ENCODE measurements around the gene SAP30L.

DNA sequence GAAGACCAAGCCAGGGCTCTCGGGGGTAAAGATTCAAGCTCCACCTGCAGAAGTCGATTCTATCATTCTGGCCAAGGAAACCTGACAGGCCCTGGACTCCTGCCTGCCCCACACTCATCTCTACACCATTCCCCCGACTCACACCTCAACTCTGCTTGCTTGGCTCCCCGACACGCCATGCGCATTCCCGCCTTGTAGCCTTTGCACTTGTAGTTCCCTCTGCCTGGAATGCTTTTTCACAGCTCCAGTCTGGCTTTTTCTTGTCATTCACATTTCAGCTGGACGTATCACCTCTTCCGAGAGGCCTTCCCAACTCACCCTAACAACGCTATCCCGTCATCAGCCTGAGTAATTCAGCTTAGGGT lies 60.9 kb downstream of the SAP30L start:
- TF ChIP-seq, protein P1, sequence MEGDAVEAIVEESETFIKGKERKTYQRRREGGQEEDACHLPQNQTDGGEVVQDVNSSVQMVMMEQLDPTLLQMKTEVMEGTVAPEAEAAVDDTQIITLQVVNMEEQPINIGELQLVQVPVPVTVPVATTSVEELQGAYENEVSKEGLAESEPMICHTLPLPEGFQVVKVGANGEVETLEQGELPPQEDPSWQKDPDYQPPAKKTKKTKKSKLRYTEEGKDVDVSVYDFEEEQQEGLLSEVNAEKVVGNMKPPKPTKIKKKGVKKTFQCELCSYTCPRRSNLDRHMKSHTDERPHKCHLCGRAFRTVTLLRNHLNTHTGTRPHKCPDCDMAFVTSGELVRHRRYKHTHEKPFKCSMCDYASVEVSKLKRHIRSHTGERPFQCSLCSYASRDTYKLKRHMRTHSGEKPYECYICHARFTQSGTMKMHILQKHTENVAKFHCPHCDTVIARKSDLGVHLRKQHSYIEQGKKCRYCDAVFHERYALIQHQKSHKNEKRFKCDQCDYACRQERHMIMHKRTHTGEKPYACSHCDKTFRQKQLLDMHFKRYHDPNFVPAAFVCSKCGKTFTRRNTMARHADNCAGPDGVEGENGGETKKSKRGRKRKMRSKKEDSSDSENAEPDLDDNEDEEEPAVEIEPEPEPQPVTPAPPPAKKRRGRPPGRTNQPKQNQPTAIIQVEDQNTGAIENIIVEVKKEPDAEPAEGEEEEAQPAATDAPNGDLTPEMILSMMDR (optimal IDR thresholded peaks at IDR 0.05 in 1 of 3, IDR thresholded peaks at IDR 0.05 in 1 of 3, conservative IDR thresholded peaks at IDR 0.05 in 1 of 3; ENCODE audit: extremely low read depth in 1 of 3, insufficient read depth in 2 of 3, low read length in 3 of 3) = no peak
- no peak for TF ChIP-seq EZH2 (IDR thresholded peaks at IDR 0.05; ENCODE audit: low read length)

All from keratinocyte (primary cell).